Stimulated activated naive B cell treated with anti-CD40 and anti-IgM and Interleukin-4, amounts not matched to agents 10 μg/mL and 1 μg/mL and 100 μg/mL, for 72 hours (primary cell): ENCODE data around the gene ADAR.

Source experiments
- ATAC-seq, 2 donors: fragments of 150-1000 bp; cut with Tn5 transposase; replicated peaks; 2 replicates each; pipeline ENCODE4 v1.10.0; 2021; ENCODE audit warnings: moderate library complexity in 1 of 2
- DNase-seq: peaks from one replicate; pipeline ENCODE4 v3.0.0; 2021
- H3K27ac Mint-ChIP-seq: one replicate; pipeline ENCODE4 v1.8.0; 2022; ENCODE audit warnings: mild to moderate bottlenecking, mixed read lengths
- H3K27me3 Mint-ChIP-seq, 2 donors: one replicate each; pipeline ENCODE4 v1.8.0; 2022; ENCODE audit warnings: mixed read lengths in 2 of 2
- H3K36me3 Mint-ChIP-seq, 2 donors: one replicate each; pipeline ENCODE4 v1.8.0; 2022; ENCODE audit warnings: mixed read lengths in 2 of 2, mild to moderate bottlenecking in 1 of 2
- H3K4me1 Mint-ChIP-seq, 2 donors: one replicate each; pipeline ENCODE4 v1.8.0; 2022; ENCODE audit warnings: mixed read lengths in 2 of 2, mild to moderate bottlenecking in 1 of 2
- H3K4me3 Mint-ChIP-seq, 2 donors: one replicate each; pipeline ENCODE4 v1.8.0; 2022; ENCODE audit warnings: mild to moderate bottlenecking in 2 of 2, mixed read lengths in 2 of 2, moderate library complexity in 1 of 2
- H3K9me3 Mint-ChIP-seq, 2 donors: one replicate each; pipeline ENCODE4 v1.8.0; 2022; ENCODE audit warnings: mixed read lengths in 2 of 2, mild to moderate bottlenecking in 1 of 2

The ADAR gene

DNA sequence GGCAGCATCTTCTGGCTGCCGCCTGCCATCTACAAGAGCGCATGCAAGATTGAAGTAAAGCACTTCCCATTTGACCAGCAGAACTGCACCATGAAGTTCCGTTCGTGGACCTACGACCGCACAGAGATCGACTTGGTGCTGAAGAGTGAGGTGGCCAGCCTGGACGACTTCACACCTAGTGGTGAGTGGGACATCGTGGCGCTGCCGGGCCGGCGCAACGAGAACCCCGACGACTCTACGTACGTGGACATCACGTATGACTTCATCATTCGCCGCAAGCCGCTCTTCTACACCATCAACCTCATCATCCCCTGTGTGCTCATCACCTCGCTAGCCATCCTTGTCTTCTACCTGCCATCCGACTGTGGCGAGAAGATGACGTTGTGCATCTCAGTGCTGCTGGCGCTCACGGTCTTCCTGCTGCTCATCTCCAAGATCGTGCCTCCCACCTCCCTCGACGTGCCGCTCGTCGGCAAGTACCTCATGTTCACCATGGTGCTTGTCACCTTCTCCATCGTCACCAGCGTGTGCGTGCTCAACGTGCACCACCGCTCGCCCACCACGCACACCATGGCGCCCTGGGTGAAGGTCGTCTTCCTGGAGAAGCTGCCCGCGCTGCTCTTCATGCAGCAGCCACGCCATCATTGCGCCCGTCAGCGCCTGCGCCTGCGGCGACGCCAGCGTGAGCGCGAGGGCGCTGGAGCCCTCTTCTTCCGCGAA is 36.6 kb downstream of the ADAR start:
- peak overlapping the region; percentile 38 for H3K27ac Mint-ChIP-seq
- no peaks in the 10 kb centered on the region for H3K9me3 Mint-ChIP-seq
- H3K27me3 Mint-ChIP-seq, result peaks cover 57 to 60% of the 10 kb centered on the region in 2 donors
- no peak overlapping the region for H3K4me3 Mint-ChIP-seq
- DNase-seq (no peak), ATAC-seq (no peak)
- H3K36me3 Mint-ChIP-seq, result peaks cover 1 to 7% of the 10 kb centered on the region in 2 donors
- H3K4me1 Mint-ChIP-seq, result peaks cover 10 to 15% of the 10 kb centered on the region in 2 donors

DNA sequence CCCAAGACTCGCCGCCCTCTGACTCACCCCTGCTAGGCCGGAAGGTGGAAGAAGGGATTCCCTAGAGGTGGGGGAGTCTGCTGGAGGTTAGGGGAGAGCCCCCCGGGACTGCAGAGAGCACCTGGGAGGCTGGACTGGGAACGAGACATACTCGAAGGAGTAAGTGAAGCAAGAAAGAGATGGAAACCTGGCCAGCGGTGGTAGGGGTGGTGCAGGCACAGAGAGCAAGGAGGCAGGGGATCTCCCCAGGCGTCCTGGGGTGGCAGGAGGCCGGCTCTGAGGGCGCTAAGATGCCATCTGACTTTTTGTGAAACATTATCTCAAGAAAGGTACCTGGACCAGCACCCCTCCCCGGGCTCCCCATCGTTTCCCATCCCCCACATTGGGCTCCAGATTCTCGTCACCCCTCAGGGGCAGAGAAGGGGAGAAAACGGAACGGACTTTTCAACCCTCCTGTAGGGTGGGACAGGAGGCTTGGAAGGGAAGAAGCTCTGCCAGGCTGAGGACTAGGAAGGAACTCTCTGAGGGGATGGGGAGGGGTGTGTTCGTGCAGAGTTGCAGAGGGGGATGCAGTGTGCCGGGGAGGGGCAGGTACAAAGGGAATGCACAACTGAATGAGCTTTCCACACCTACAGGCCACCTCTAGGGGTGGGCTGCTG is 39.7 kb downstream of the ADAR start:
- Mint-ChIP-seq H3K9me3 (no peaks in the 10 kb centered on the region), H3K27ac (no peak overlapping the region), H3K4me3 (peak overlapping the region in 1 of 2 donors; percentile 46), H3K36me3 (no peaks in the 10 kb centered on the region), H3K27me3 (peaks cover 66 to 67% of the 10 kb centered on the region in 2 donors), H3K4me1 (peaks cover 5 to 8% of the 10 kb centered on the region in 2 donors)
- no peak for DNase-seq
- ATAC-seq, result peak in 1 of 2 donors; percentile 10

DNA sequence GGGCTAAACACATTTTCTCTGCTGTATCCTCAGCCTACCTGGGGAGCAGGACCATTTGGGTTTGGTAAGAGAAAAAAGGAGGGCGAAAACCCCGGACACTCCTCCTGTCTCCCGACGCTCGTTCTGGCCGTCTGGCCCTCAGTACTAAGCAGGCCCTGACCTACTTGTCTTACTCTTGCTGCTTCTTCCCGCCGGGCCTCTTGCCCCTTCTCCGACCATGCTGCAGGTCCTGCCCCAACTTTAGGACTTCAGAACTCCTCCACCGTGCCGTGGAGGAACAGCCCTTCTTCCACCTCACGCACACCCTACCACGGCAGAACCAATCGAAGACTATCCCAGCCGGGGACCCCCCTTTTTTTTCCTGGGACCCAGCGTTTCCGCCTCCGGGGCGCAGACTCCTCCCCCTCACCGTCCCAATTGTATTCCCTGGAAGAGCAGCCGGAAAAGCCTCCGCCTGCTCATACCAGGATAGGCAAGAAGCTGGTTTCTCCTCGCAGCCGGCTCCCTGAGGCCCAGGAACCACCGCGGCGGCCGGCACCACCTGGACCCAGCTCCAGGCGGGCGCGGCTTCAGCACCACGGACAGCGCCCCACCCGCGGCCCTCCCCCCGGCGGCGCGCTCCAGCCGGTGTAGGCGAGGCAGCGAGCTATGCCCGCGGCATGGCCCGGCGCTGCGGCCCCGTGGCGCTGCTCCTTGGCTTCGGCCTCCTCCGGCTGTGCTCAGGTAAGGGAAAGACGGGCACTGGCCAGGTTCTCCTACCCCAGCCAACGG is 40.4 kb downstream of the ADAR start, which contains the start of gene CHRNB2:
Gene CHRNB2 (plus strand): TSS at position 393 of the 771 bp plus-strand sequence. CDS start 267 bp downstream, at position 660.
- ATAC-seq, result peak; percentile 93 to 96
- Mint-ChIP-seq H3K4me3 (peak within 1 kb of the TSS; percentile 46 to 52), H3K9me3 (no peaks in the 10 kb centered on the region), H3K36me3 (no peaks in the 10 kb centered on the region), H3K27me3 (peaks cover 60 to 63% of the 10 kb centered on the region in 2 donors), H3K27ac (no peak within 1 kb of the TSS), H3K4me1 (peaks cover 5 to 8% of the 10 kb centered on the region in 2 donors)
- DNase-seq, result peak; percentile 36

DNA sequence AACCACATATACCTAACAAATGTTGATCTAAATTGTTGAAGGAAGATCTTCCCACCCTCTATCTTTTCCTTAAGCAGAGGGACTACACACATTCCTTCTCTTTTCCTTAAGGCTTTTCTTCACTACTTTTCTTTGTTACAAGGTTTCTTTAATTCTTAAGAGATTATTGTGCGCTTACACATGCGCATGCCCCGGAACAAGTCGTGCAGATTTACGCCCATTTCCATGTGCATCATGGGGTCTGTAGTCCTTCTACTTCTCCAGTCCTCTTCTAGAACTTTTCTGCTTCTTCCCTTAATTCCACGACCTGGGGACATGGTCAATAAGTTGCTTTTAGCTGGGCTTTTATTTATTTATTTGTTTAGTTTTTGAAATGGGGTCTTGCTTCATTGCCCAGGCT is 42.1 kb downstream of the ADAR start:
- no peak overlapping the region for H3K4me3 Mint-ChIP-seq
- ATAC-seq (no peak), DNase-seq (no peak)
- peaks cover 47 to 49% of the 10 kb centered on the region in 2 donors for H3K27me3 Mint-ChIP-seq
- H3K27ac Mint-ChIP-seq, result no peak overlapping the region
- no peaks in the 10 kb centered on the region for H3K36me3 Mint-ChIP-seq
- H3K9me3 Mint-ChIP-seq, result no peaks in the 10 kb centered on the region
- peaks cover 5 to 8% of the 10 kb centered on the region in 2 donors for H3K4me1 Mint-ChIP-seq

DNA sequence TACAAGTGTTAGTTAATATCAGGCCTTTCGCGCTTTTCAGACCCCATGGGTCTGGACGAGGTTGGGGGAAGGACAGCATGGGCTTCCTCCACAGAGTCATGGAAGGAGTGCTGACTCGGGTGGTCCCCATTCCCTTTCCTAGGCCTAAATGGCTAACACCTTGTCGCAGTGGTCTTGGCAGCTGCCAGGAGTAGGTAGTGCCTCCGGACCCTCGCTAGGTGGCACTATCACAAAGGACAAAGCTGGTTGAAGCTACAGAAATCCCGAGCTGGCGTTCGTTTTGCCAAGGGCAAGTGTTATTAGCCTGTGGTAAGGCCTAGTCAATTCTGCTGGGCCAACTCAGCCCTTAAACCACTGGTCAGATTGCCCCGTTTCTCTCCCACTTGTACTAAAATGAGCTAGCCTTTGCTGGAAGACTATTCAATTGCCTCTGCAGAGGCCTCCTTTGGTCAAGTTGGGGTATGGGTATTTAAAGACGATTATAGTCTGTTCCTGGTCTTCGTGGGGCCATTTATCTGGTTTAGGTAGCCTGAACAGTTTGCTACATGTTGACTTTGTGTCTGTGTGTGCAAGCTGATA is 48.4 kb downstream of the ADAR start:
- Mint-ChIP-seq H3K4me3 (peak overlapping the region; percentile 92 to 95), H3K4me1 (peaks cover 18 to 39% of the 10 kb centered on the region in 2 donors), H3K27me3 (no peaks in the 10 kb centered on the region), H3K27ac (peak overlapping the region; percentile 92), H3K36me3 (peaks cover 10 to 26% of the 10 kb centered on the region in 2 donors), H3K9me3 (no peaks in the 10 kb centered on the region)
- DNase-seq, result peak; percentile 77
- peak; percentile 57 to 64 for ATAC-seq

DNA sequence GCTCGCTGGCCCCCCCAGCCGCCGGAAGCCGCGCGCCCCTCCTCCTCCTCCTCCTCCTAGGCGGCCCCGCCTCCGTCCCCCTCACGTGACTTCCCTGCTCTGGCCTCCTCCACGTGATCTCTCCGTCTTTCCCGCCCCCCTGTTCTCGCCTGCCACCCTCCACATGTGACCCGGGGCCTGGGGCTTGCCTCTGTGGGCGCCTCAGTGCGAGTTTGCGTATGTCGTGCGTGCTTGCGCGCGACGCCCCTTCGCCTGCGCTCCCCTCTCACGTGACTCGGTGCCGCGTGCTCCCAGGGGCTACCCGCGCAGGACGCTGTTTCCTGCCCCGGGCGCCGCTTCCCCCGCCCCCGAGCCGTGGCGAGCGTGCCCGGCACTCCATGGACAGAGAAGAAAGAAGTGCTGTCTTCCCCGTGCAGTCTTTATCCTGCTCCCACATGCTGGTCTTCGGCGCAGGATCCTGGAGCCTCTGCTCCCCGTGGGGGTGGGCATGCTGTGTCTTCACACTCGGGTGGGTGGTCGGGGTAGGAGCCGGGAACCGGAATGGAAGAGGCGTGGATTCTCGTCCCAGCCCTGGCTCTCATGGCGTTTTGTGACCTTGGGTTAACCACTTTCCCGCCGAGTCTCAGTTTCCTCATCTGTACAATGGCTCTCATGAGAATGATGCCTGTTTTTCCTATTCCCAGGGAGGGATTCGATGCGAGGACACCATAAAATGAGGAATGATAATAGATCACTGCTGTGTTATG is 49.1 kb downstream of the ADAR start:
- Mint-ChIP-seq H3K9me3 (no peaks in the 10 kb centered on the region), H3K4me1 (peaks cover 18 to 39% of the 10 kb centered on the region in 2 donors), H3K27ac (peak overlapping the region; percentile 92), H3K4me3 (peak overlapping the region; percentile 92 to 95), H3K27me3 (no peaks in the 10 kb centered on the region), H3K36me3 (peaks cover 10 to 29% of the 10 kb centered on the region in 2 donors)
- DNase-seq (peak; percentile 99), ATAC-seq (peak; percentile 94 to 95)

DNA sequence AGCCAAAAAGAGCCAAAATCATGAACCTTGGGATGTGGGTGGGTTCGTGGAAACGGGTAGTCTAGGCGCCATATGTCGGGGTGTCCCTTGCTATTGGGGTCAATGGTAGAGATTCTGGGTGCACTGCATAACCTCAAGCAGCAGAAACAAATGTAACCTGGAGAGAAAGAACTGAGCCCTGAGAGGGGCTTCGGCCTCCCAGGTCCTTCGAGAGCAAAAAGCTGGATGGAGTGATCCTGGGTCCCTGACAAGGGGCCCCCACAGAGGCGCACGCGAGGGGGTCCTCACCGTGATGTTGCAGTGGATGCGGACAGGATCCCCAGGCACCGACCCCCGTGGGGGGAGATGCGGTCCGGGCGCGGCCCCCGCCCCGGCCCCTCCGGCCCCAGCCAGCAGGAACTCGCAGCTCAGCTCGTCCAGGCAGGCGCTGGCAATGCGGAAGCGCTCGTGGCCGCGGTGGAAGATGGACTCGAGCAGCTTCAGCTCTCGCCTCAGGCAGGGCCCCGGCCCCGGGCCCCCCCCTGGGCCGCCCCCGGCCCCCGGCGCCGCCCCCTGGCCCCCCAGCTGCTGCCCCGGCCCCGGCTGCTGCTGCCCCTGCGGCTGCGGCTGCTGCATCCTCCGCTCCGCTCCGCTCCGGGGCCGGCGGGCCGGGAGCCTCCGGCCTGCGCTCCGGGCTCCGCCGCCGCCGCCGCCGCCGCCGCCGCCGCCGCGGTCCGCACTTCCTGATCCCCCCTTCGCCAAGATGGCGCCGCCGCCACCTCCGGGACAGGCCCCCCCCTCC is 49.9 kb downstream of the ADAR start, which contains the start of gene UBE2Q1:
Gene UBE2Q1 (minus strand): TSS at position 724 of the 781 bp plus-strand sequence. CDS start 109 bp downstream, at position 615.
- no peaks in the 10 kb centered on the region for H3K9me3 Mint-ChIP-seq
- H3K4me1 Mint-ChIP-seq, result peaks cover 20 to 46% of the 10 kb centered on the region in 2 donors
- peak; percentile 18 for DNase-seq
- peak within 1 kb of the TSS; percentile 93 for H3K27ac Mint-ChIP-seq
- peaks cover 16 to 36% of the 10 kb centered on the region in 2 donors for H3K36me3 Mint-ChIP-seq
- H3K27me3 Mint-ChIP-seq, result no peaks in the 10 kb centered on the region
- peak; percentile 12 to 15 for ATAC-seq
- peak within 1 kb of the TSS; percentile 92 to 95 for H3K4me3 Mint-ChIP-seq

DNA sequence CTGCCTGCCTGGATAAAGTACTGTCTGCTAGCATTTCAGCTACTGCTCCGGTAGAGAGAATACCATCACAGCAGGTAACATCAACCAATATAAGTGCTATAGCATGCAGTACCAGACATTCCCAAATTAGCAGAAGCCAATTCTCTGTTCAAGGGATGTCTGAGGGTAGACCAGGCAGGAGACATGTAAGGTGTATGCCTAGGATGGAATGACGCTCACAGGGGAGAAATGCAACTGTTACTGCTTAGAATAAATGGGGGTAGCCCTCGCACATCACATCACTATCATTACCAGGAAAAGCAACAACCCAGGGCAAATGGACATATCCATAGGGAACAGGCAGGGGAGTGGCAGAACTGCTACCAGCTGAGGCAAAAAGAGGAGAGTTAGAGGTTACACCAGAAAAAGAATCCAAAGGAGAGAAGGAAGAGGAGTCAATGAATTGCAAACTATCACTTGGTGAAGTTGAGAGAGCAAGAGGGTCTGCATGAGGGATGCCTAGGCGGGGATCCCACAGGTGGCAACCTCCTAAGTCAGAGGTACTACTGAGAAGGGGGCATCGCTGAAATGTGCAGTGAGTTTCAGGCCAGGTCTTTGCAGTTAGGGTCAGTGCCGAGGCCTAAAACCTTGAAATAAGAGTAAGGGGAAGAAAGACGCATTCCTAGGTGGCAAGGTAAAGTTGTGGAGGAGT is 50.6 kb downstream of the ADAR start:
- Mint-ChIP-seq H3K4me3 (peak overlapping the region; percentile 89 to 90), H3K4me1 (peaks cover 20 to 50% of the 10 kb centered on the region in 2 donors), H3K36me3 (peaks cover 19 to 42% of the 10 kb centered on the region in 2 donors), H3K27me3 (no peaks in the 10 kb centered on the region), H3K27ac (peak overlapping the region; percentile 93), H3K9me3 (no peaks in the 10 kb centered on the region)
- ATAC-seq (no peak), DNase-seq (no peak)

DNA sequence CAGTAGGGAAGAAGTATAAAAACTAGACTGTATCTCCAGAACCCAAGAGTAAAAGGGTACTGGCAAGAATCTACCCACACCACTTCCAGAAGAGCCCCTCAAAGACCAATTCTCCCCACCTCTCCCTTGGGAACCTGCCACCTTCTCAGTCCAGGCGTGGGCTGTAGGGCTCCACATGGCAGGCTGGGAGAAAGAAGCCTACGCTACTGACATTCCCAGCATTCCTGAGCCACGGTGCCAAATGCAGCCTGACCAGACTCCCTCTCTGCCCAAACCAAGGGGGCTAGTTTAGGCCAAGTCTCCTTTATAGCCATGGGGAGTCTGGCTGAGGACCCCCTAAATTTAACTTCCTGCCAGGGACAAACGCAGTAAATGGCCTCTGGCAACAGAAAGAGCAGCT is 51.6 kb downstream of the ADAR start:
- Mint-ChIP-seq H3K9me3 (no peaks in the 10 kb centered on the region), H3K27ac (peak overlapping the region; percentile 20), H3K27me3 (no peaks in the 10 kb centered on the region), H3K36me3 (peaks cover 24 to 51% of the 10 kb centered on the region in 2 donors), H3K4me3 (peak overlapping the region; percentile 23 to 89), H3K4me1 (peaks cover 21 to 60% of the 10 kb centered on the region in 2 donors)
- no peak for ATAC-seq
- DNase-seq, result no peak

DNA sequence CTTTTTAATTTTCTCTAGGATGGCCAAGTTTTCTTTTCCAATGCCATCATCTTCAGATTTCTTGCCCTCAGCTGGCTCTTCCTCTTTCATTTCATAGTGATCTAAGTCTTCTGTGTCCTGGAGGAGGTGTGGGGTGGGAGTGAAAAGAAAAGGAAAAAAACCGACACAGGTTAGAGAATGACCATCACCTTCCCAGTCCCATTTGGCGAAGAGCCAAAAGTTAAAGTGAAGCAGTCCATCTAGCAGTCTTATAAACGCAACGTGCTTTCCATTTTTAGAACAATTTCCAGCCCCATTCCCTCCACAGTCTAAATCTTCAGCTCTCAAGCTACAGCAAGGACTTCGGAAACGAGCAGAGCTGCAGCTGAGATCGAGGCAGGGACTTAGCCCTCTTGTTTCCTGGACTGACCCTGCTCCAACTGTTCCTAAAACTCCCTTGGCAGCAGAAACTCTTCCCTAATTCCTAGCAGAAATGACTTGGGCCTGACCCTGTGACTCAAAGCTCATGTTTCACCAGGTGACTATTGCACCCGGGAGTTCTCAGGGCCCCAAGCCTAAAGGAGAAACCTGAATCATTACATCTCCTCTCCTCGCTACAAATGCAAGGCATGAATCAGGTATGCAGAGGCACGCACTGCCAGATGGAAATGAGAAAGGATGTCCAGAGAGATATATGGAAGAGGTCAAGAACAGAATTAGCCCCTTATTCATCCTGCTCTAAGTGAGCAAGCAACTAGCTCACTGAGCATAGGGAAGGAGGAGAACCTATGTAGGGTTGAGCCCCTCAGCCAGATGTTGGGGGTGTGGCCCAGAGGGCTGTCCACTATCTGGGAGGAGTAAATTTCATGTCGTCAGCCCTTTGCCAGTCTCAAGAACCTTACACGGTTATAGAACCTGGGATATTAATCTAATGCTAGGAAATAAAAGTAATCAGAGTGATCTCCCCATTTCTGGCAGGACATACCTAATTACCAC is 54.6 kb downstream of the ADAR start:
- Mint-ChIP-seq H3K9me3 (no peaks in the 10 kb centered on the region), H3K27me3 (no peaks in the 10 kb centered on the region), H3K4me1 (peaks cover 28 to 73% of the 10 kb centered on the region in 2 donors), H3K27ac (no peak overlapping the region), H3K36me3 (peaks cover 33 to 74% of the 10 kb centered on the region in 2 donors), H3K4me3 (no peak overlapping the region)
- ATAC-seq, result no peak
- no peak for DNase-seq

DNA sequence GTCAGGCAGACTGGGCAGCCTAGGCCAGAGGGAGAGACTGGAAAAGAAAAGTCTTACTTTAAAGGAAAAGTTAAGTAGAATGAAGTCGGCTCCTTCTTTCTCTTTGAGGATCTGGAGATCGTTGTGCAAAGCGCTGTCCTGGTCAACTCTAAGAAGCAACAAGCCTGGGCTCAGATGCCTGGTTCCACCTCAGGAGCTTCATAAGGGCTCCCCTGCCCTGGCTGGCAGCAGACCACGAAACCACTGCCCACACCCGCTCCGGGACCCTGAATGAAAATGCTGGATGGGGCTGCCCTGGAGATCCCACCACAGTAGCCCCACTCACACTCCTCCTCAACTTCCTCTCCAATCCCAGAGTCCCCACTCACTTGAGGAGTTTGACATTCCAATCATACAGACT is 56.0 kb downstream of the ADAR start:
- DNase-seq, result no peak
- ATAC-seq, result no peak
- Mint-ChIP-seq H3K27ac (peak overlapping the region; percentile 59), H3K4me1 (peaks cover 23 to 64% of the 10 kb centered on the region in 2 donors), H3K4me3 (no peak overlapping the region), H3K9me3 (no peaks in the 10 kb centered on the region), H3K27me3 (no peaks in the 10 kb centered on the region), H3K36me3 (peaks cover 33 to 74% of the 10 kb centered on the region in 2 donors)
